Astrocyte of the hippocampus (primary cell): Measurements from ENCODE around the gene LIMD2.

Source experiments
- DNase-seq: peaks from one replicate; pipeline ENCODE4 v3.0.0; 2011; ENCODE audit warnings: low read depth, low spot score

Gene LIMD2

DNA sequence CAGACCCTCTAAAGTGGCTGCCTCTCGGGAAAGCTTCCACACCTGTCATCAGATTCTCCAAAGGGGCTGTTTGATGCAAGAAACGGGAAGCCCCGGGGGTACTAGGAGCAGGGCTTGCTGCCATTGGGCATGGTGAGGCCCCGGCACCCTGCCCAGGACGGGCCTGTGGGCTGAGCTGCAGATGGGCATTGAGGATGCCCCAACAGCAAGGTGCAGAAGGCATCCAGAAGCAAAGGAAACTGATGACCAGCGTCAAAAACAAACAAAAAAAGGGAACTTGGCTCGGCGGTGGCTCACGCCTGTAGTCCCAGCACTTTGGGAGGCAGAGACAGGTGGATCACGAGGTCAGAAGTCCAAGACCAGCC is 1.5 kb upstream of the LIMD2 start:
- no peak for DNase-seq

DNA sequence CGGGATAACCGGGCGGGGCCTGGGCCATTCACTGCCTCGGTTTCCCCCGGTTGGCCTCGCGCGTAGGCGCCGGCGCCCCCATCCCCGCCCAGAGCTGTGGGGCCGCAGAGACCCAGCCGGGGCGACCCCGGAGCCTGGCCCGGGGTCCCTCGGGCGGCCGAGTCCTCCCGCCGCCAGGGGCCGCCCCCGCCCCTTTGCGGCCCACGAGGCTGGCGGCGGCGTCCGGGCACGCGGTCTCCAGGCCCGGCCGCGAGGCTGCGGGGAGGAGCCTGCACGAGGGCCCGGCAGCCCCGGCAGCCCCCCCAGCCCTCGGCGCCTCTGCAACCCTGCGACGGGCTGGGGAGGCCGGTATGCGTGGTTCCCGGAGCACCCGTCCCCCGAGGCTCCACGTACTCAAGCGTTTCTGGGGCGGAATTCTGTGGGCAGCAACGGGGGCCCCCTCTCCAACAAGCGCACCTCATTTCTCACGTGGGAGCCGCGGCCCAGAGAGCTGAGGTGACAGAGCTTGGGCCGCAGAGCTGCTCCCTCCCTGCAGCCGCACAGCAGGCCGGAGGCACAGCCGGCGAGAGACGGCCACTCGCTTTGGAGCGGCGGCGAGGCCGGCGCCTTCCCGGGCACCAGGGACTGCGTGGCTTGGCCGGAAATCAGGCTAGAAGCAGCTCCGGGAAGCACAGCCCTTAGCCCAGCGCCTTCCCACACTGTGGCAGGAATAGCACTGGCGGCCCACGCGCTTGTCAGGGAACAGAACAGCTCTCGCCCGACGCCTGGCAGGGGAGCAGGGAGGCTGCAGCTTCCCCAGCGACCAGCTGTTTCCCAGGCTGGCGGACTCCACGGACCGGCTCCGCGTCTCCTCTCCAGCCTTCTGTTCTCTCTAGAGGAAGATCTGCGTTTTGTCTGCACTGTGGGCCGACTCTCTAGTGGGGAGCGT is 867 bp upstream of the LIMD2 start:
- DNase-seq = peak; percentile 66

DNA sequence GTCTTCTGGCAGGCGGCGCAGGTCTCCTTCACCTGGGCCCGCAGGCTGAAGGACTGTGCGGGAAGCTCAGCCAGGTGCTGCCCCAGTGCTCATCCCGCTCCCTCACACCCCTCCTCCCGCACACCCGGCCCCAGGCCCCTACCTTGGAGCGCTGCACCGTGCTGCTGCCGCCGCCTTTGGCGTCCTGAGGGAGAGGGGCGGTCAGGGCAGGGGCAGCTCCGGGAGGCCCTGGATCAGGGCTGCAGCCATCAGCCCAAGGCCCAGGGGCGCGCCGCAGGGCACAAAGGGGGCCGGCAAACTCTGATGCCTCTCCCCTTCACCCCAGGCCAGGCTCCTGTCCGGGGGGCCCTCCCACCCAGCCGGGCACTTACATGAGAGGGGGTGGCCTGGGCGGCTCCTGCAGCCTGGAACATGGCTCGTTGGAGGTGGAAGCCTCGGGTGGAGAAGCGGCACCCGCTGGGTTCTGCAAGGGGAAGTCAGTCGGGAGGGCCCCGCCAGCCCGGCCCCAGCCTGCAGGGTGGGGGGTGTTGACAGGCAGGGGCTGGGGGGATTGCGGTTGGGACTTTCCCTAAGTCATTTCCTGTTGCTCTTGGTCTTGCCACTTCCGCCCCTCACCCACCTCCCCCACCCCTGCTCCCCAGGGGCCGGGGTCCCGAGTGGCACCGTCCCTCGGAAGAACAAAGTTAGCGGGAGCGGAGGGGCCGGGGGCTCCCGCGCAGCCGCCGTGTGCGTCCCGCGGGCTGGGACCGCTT is 863 bp downstream of the LIMD2 start:
- peak; percentile 66 for DNase-seq

DNA sequence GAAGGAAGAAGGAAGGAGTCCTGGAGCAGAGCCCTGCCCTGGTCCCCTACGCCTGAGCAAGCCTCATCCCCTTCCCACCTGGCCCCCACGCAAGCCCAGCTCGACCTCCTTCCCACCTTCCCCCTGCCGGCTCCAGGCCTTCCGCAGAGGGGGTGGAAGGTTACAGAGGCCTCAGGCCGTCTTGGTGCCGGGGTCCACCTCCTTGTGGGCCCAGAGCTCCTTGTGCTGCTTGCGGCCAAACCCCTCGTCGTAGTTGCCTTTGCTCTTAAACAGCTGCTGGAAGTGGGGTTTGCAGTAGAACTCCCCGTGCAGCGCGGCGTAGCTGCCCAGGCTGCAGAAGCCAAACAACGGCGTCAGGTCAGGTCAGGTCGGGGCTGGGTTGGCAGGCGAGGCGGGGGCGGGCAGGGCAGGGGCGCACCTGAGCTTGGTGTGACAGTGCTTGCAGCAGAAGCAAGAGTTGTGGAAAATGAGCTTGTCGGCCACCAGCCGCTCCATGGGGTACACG is 1.5 kb downstream of the LIMD2 start:
- DNase-seq = no peak

DNA sequence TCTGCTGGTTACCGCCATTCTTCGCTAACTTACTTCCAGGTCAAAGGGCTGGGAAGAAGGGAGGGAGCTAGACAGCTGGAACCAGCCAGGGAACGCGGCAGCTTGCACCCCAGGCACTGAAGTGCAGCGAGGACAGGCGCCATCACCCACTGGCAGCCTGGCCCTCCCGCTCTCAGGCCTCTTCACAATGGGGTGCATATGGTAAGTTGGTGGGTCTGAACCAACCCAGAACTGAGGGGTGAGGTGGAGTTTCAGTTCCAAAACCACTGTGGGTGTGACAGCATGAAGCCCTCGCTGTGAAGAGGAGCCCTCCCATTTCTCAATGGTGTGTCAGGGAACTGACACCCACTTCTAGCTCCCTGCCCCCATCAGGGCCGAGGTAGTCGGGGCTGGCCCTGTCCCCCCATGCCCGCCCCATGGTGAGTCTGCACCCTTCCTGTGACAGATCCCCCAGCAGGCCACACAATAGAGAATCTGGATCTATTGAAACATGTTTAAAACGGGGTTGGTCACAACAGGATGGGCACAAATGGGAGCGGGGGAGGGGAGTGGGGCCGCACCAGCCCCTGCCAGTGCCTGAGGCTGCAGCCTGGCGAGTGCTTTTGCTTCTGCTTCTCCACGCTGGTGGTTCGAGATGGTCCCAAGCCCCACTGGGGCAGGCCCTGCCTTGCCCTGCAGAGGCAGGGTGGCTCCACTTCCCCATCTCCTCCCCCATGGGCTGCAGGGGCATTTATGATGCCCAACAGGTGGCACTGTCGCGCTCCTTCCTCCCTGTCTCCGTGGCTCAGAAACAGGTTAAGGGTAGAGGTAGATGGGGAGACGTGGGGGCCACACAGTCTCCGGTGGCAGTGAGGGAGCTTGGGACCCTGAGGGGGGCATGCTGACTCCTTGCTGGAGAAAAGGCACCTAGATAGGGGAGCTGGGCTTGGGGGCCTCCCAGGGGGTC is 2.3 kb downstream of the LIMD2 start:
- DNase-seq = peak; percentile 45

- peak; percentile 60 for DNase-seq
These were observed 3.5 kb downstream of the LIMD2 start for GRCh38 chr17:63696381-63696961.

DNA sequence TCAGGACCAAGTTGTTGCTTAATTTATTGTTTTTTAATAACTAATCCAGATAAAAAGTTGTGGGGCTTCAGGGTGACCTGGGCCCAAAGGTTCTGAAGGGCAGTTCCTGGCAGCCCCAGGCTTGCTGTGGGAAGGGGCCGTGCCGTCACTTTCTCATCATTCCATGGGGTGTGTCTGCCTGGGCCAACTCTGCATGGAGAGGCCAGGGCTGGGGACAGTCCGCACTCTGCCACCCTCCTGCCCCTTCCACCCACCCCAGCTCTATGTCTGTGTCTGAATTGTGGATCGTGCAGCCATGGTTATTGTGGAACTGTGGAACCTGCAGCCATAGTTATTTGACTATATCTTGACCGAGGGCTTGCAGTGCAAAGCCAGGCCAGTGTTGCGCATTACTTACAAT is 4.0 kb downstream of the LIMD2 start:
- DNase-seq = no peak

DNA sequence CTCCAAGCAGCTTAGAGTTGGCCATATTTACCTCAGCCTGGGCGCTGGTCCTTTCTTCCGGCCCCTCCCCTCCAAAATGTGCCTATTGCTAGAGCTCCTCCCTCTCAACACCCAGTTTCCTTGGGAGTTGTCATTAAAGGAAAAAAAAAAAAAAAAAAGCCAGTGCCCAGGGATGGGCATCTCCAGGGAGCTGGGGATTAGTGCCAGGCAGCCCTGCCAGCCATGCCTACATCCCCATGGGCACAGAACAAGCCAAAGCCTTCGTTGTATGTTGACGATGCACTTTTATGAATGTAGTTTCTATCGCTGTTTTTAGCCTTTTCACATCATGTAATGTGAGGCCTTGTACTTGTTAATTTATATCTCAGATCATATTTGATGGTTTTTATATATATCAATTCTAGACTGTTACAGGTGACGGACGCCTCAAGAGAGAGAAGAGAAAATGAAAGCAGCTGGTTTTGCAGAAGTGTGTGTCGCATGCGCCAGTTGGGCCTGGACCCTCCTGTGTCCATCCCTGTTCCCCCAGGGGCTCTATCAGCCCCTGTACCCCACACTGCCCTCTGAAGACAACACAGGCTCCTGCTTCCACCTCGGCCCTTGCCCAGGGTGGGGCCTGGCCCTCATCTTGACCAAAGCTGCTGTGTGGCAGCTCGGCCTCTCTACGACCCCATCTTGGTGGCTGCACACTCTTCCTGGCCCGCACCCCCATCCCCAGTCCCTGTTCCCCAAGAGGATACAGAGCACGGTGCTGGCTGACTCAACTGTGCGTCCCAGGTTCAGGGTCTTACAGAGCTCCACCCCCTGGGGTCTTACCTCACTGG is 4.8 kb downstream of the LIMD2 start:
- DNase-seq = no peak

- no peak for DNase-seq
These were observed 5.5 kb downstream of the LIMD2 start for GRCh38 chr17:63694229-63694949.

- no peak for DNase-seq
These were observed 6.4 kb downstream of the LIMD2 start for GRCh38 chr17:63693411-63694113.

DNA sequence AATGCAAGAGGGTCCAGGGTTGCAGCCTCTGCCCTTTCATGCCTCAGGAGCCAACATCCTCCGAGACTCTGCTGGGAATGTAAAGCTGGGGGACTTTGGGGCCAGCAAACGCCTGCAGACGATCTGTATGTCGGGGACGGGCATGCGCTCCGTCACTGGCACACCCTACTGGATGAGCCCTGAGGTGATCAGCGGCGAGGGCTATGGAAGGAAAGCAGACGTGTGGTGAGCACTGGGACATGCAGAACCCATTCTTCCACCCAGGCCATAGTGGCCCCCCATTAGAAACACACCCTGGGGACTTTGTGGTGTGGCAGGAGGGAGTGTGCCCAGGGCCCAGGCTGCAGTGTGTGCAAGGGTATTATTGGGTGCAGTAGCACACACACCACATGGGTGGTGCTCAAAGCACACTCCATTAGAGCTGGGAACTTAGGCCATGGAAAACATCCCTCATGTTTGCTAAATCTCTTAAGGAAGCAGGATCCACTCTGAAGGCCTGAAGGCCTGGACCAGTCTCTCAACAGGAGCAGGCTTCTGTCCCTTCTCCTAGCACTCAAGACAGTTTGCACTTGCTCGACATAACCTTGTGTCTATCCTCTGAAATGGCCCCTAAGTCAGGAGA is 7.6 kb downstream of the LIMD2 start:
- DNase-seq = no peak

- DNase-seq = no peak
These were observed 10.4 kb downstream of the LIMD2 start for GRCh38 chr17:63689479-63689878.

- no peak for DNase-seq
These were observed 11.4 kb downstream of the LIMD2 start for GRCh38 chr17:63688396-63689020.

- no peak for DNase-seq
These were observed 13.7 kb downstream of the LIMD2 start for GRCh38 chr17:63686138-63686685.

DNA sequence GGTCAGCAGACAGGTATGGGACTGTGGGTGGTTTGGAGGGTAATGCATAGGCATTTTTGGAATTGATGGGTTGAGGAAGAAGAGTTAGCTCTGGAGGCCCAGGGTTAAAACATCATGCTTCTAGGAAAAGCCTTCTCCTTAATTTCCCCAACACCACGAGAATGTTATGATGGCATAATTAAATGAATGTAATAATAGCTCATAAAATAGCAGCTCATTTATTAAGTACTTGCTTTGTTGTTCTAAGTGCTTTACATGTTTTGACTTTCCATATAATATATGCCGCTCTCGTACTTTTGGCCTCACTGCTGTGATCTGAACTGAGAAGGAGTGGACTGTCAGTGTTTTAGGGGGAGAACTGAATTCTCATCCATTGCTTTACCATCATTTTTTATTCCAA is 14.3 kb downstream of the LIMD2 start:
- DNase-seq = no peak

DNA sequence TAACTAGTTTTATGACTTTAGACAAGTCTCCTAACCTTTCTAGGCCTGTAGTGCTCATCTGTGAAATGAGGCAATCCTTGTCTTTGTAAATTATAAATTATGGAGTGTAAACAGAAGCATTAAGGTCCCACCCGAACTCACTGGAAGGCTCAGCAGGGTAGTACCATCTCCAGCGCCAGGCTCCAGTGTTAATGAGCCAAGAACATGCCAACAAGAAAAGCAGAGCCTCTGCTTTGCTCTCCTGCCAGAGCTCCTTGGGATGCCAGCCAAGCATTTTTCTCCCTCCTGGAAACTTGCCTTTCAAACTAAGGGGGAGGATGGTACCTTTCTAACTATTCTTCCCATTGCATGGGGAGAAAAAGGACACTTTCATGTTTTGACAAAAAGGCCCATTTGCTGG is 14.9 kb downstream of the LIMD2 start:
- peak; percentile 76 for DNase-seq

DNA sequence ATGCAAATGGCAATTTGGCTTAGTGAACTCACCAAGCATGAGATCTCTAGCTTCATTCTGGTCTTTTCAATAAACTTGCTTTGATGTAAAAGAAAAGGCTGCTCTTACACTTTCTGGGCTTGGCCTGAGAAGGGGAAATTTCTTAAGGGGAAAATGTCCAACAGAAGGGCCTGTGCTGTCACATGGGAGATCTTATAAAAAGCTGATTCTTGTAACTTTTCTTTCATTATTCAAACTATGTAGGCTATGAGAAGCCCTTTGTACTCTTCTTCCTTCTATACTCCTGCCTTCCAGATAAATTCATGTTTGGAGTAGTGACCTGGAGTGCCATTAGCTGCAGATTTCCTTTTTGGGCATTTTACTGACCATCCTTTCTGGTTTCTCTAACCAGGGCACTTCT is 16.9 kb downstream of the LIMD2 start:
- DNase-seq = no peak

DNA sequence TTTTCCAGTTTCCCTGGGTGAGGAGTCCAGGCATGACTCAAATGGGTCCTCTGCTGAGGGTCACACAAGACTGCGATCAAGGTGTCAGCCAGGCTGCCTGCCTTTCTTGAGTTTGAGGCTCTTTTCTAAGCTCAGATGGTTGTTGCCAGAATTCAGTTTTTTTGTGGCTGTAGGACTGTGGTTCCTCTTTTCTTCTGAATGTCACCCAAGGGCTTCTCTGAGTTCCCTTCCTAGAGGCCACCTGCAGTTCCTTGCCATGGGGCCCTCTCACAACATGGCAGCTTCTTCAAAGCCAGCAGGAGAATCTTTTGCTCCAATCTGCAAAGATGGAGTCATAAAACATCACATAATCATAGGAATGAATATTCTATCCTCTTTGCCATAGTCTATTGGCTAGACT is 17.5 kb downstream of the LIMD2 start:
- DNase-seq = no peak
